ENCODE data around the gene CPEB2. TPM values are rescaled to one million over a fixed set of nuclear protein-coding genes. Genes with fewer than 3 reads are reported as not detected.

The CPEB2 gene
- total RNA-seq, 1 donor from 2014 or later = 21.5 TPM

GRCh38 chr4:15010038-15010585, 7.8 kb downstream of the CPEB2 start:
- no peak for DNase-seq

GRCh38 chr4:15011166-15011565, 8.9 kb downstream of the CPEB2 start:
- no peak for DNase-seq

- no peak for DNase-seq
Observed at GRCh38 chr4:15012017-15012788, 9.9 kb downstream of the CPEB2 start.

- no peak for DNase-seq
Observed at GRCh38 chr4:15013585-15013984, 11.3 kb downstream of the CPEB2 start.

GRCh38 chr4:15015170-15015569, 12.9 kb downstream of the CPEB2 start:
- DNase-seq = no peak

GRCh38 chr4:15018361-15018760, 16.1 kb downstream of the CPEB2 start:
- no peak for DNase-seq

- no peak for DNase-seq
Observed at GRCh38 chr4:15020502-15021286, 18.4 kb downstream of the CPEB2 start.

- DNase-seq = no peak
Observed at GRCh38 chr4:15021311-15021710, 19.0 kb downstream of the CPEB2 start.

- DNase-seq = no peak
Observed at GRCh38 chr4:15021946-15022345, 19.7 kb downstream of the CPEB2 start.

GRCh38 chr4:15024386-15024785, 22.1 kb downstream of the CPEB2 start:
- DNase-seq = no peak

- DNase-seq = no peak
Observed at GRCh38 chr4:15025693-15026092, 23.4 kb downstream of the CPEB2 start.

GRCh38 chr4:15027921-15028435, 25.7 kb downstream of the CPEB2 start:
- no peak for DNase-seq

- DNase-seq = no peak
Observed at GRCh38 chr4:15031197-15031596, 28.9 kb downstream of the CPEB2 start.

GRCh38 chr4:15031993-15032675, 29.9 kb downstream of the CPEB2 start:
- DNase-seq = no peak

- no peak for DNase-seq
Observed at GRCh38 chr4:15034071-15034764, 31.9 kb downstream of the CPEB2 start.

- no peak for DNase-seq
Observed at GRCh38 chr4:15035159-15035558, 32.9 kb downstream of the CPEB2 start.

- no peak for DNase-seq
Observed at GRCh38 chr4:15037923-15038541, 35.8 kb downstream of the CPEB2 start.

GRCh38 chr4:15040916-15041463, 38.7 kb downstream of the CPEB2 start:
- no peak for DNase-seq

GRCh38 chr4:15042529-15043167, 40.4 kb downstream of the CPEB2 start:
- no peak for DNase-seq

- DNase-seq = no peak
Observed at GRCh38 chr4:15043226-15043625, 40.9 kb downstream of the CPEB2 start.

GRCh38 chr4:15043922-15044321, 41.6 kb downstream of the CPEB2 start:
- DNase-seq = no peak

Measured in skin of body (tissue), 2 donors.